Brain microvascular endothelial cell (primary cell): ENCODE data around the gene SYCP2.

Experiments used
- DNase-seq: peaks from one replicate; pipeline ENCODE4 v3.0.0-alpha.2; 2020
- H3K27ac ChIP-seq: fragments of 250-450 bp; sonication (Bioruptor Pico); 2 replicates; pipeline ENCODE4 v1.5.1; 2020; ENCODE audit warnings: mild to moderate bottlenecking, moderate library complexity
- H3K27me3 ChIP-seq: fragments of 250-450 bp; sonication (Bioruptor Pico); replicated peaks from 2 replicates; pipeline ENCODE4 v1.5.1; 2020; ENCODE audit warnings: mild to moderate bottlenecking
- H3K36me3 ChIP-seq: fragments of 250-450 bp; sonication (Bioruptor Pico); replicated peaks from 2 replicates; pipeline ENCODE4 v1.5.1; 2020; ENCODE audit warnings: mild to moderate bottlenecking
- H3K4me3 ChIP-seq: 2 replicates; pipeline ENCODE4 v1.5.1; 2011; ENCODE audit warnings: low read depth, mild to moderate bottlenecking, control low read depth, low read length, moderate library complexity
- in situ Hi-C: cut with HindIII; loops from 2 replicates; pipeline ENCODE4 v1.10.0; 2017; ENCODE audit warnings: low sequenced_read_pairs, low pct_ligation_motif_present
- TF ChIP-seq, protein P1 (sequence below): IDR thresholded peaks from 2 replicates; pipeline ENCODE4 v1.5.1; 2011; ENCODE audit warnings: low read depth, mild to moderate bottlenecking, moderate library complexity, low read length, control low read depth, inconsistent platforms; ENCODE audit errors: missing control alignments

SYCP2 gene

DNA sequence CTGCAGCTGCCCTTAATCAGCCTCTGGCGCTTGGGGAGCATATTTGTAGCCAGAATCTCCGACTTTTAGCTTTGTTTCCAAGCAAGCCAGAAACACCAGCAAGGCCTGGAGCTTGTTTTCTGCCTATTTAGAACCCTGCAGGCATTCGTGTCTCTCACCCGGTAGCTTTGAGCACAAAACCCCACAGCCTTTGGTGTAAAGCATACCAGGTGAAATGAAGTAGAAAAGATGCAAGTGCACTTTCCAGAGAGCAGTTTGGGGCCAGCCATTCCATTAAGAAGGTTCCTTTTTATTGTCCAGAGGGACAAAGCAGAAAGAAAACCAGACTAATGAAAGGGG is 7.5 kb upstream of the SYCP2 start:
- in situ Hi-C loops = no loop called here
- Histone ChIP-seq H3K27ac (peak overlapping the region; percentile 94), H3K36me3 (peaks cover 11% of the 10 kb centered on the region), H3K27me3 (no peaks in the 10 kb centered on the region), H3K4me3 (peak overlapping the region; percentile 88)
- TF ChIP-seq, protein P1, sequence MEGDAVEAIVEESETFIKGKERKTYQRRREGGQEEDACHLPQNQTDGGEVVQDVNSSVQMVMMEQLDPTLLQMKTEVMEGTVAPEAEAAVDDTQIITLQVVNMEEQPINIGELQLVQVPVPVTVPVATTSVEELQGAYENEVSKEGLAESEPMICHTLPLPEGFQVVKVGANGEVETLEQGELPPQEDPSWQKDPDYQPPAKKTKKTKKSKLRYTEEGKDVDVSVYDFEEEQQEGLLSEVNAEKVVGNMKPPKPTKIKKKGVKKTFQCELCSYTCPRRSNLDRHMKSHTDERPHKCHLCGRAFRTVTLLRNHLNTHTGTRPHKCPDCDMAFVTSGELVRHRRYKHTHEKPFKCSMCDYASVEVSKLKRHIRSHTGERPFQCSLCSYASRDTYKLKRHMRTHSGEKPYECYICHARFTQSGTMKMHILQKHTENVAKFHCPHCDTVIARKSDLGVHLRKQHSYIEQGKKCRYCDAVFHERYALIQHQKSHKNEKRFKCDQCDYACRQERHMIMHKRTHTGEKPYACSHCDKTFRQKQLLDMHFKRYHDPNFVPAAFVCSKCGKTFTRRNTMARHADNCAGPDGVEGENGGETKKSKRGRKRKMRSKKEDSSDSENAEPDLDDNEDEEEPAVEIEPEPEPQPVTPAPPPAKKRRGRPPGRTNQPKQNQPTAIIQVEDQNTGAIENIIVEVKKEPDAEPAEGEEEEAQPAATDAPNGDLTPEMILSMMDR = no peak
- no peak for DNase-seq

DNA sequence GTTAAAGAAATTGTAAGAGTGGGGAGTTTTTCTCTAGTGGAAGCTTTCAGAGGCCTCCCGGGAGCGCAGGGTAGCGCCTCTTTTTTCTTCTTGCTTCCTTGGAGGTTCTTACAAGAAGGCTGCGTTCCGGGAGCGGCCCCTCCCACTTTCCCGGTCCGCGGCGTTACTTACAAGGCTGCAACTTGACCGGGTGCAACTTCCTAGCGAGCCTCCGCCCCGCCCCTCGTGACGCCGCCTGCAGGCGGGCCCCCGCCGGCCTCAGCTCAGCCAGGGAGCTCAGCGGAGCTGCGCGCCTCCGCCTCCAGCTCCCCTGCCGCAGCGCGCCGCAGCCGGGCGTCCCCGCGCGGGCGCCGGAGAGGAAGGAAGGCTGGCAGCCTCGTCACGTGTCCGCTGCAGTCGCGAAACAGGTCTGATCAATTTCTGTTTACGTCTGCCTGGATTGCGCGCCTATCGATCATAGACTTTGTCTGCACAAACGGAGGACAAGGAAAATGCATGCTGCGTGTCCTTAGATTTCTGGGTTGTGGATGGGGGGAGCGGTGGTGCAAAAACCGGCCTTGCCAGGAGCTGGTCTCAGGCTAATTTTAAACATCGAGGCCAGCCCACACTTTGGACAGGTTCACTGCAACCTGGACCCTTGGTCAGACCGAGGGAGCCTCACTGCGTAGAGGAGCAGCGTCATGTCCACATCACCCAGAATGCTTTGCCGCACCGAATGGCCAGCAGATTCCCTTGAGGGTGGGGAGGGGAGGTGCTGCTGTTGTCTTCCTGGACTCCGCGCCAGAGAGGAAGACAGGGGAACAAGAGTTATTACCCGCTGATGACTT is 6.9 kb upstream of the SYCP2 start, which contains the start of the genes FAM217B and PPP1R3D:
Gene FAM217B, plus strand, starts transcription at position 261 of the 827 bp plus-strand sequence. CDS start 3,555 bp downstream, outside the sequence.
Gene PPP1R3D, minus strand, starts transcription at position 177 of the 827 bp plus-strand sequence. CDS start 374 bp downstream, outside the sequence.
- H3K27me3 ChIP-seq = no peaks in the 10 kb centered on the region
- peak within 1 kb of the TSS; percentile 88 for H3K4me3 ChIP-seq
- peak within 1 kb of the TSS; percentile 94 for H3K27ac ChIP-seq
- in situ Hi-C loops = no loop called here
- TF ChIP-seq, protein P1 = no peak
- peak; percentile 98 for DNase-seq
- peaks cover 11% of the 10 kb centered on the region for H3K36me3 ChIP-seq

GRCh38 chr20:59939879-59940128 is 6.4 kb upstream of the SYCP2 start:
- H3K4me3 ChIP-seq = peak overlapping the region; percentile 73
- H3K27ac ChIP-seq = peak overlapping the region; percentile 94
- peaks cover 11% of the 10 kb centered on the region for H3K36me3 ChIP-seq
- in situ Hi-C loops = no loop called here
- TF ChIP-seq, protein P1 = no peak
- H3K27me3 ChIP-seq = no peaks in the 10 kb centered on the region
- DNase-seq = no peak

DNA sequence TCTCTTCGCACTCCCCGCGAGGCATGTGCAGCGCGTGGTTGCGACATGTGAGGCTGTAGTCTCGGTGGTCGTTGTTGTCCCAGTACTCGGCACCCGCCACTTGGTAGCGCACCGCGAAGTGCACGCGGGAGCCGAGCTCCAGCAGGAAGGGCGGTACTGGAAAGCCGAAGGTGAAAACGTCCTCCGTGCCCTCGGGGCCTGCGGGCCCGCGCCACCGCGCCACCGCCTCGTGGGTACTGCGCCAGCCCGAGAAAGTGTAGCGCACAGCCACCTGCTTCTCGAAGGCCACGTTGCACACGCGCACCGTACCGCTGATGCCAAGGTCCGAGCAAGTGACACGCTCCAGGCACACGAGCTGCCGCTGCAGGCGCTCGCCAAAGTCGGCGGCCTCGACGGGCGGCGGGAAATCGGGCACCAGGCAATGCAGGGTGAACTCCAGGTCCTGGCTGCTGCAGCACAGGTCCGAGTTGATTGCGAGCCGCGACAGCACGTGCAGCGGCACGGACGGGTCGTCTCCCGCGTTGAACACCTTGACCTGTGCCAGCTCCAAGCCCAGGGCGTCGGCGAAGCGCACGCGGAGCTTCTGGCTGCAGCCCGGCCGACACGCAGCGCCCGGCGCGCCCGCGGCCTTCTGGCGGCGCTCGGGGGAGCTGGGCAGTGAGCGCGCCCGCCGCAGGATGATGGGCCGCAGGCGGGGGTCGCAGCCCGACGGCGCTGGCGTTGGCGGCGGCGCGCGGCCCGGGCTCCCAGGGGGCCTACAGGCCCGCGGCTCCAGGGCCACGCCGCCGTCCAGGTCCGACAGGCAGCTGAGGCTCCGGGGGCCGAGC is 5.8 kb upstream of the SYCP2 start:
- TF ChIP-seq, protein P1 = no peak
- no peak for DNase-seq
- peak overlapping the region; percentile 73 for H3K4me3 ChIP-seq
- in situ Hi-C loops = no loop called here
- peak overlapping the region; percentile 94 for H3K27ac ChIP-seq
- no peaks in the 10 kb centered on the region for H3K27me3 ChIP-seq
- H3K36me3 ChIP-seq = peaks cover 5% of the 10 kb centered on the region

DNA sequence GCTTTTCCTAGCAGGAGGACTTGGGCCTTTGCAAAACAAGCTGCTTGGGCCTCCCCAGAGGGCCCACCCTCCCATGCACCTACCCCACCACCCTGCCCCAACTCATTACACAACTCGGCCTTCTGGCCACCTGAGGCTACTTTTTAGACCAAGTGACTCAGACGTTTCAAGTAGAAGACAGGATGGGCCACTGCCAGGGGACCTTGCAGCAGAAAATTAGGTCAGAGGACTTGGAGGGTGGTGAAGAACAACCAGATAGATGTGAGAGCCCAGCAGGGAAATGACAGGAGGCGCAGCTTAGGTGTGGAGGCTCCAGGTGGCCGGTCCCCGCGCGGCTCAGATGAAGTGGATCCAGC is 5.2 kb upstream of the SYCP2 start:
- Histone ChIP-seq H3K36me3 (no peaks in the 10 kb centered on the region), H3K27ac (no peak overlapping the region), H3K27me3 (no peaks in the 10 kb centered on the region), H3K4me3 (no peak overlapping the region)
- in situ Hi-C loops = no loop called here
- DNase-seq = no peak
- TF ChIP-seq, protein P1 = no peak
